IMR-90 (cell line): Measurements from ENCODE around the gene TBC1D16. TPM values are rescaled to one million over a fixed set of nuclear protein-coding genes. Genes with fewer than 3 reads are reported as not detected.

Source experiments
- ATAC-seq: fragments of 200-7000 bp; cut with Tn5 transposase; 2 replicates; pipeline ENCODE4 v1.9.1; 2020; ENCODE audit warnings: low read depth, mild to moderate bottlenecking, moderate library complexity
- BruUV-seq: library from RNA; stranded (reverse); fragments of 400-500 nt; replicated peaks from 2 replicates; lab custom pipeline; 2021; lab: Mats Ljungman, UMichigan
- CTCF ChIA-PET: fragments of 300-600 bp; formaldehyde crosslinking; extraction: SDS; loops from one replicate; lab custom pipeline; 2021; ENCODE audit warnings: antibody characterized with exemption; lab: Yijun Ruan, JAX
- POLR2A ChIA-PET: fragments of 300-600 bp; sonication (Branson Sonifier 250); formaldehyde crosslinking; loops from one replicate; lab custom pipeline; 2022; ENCODE audit warnings: antibody characterized with exemption; ENCODE audit not compliant: unreplicated experiment; lab: Charles Lee
- DNase-seq: peaks from one replicate; pipeline ENCODE4 v3.0.0; 2013
- H2AFZ ChIP-seq: replicated peaks from 2 replicates; pipeline ENCODE3; 2013; ENCODE audit warnings: low read length, mild to moderate bottlenecking; ENCODE audit not compliant: poor library complexity
- H2AK5ac ChIP-seq: 2 replicates; pipeline ENCODE4 v1.6.1; 2013; ENCODE audit warnings: low read depth, low read length, inconsistent platforms
- H2AK9ac ChIP-seq: replicated peaks from 2 replicates; pipeline ENCODE3; 2013; ENCODE audit warnings: mild to moderate bottlenecking, low read depth, low read length, moderate library complexity; ENCODE audit not compliant: poor library complexity
- H2BK120ac ChIP-seq: 2 replicates; pipeline ENCODE4 v1.6.1; 2013; ENCODE audit warnings: low read depth, low read length, inconsistent platforms
- H2BK15ac ChIP-seq: 3 replicates; pipeline ENCODE4 v1.6.1; 2013; ENCODE audit warnings: low read depth, low read length, inconsistent platforms
- H2BK20ac ChIP-seq: 2 replicates; pipeline ENCODE4 v1.6.1; 2013; ENCODE audit warnings: low read depth, mild to moderate bottlenecking, inconsistent platforms, low read length, moderate library complexity
- H2BK5ac ChIP-seq: 2 replicates; pipeline ENCODE4 v1.6.1; 2013; ENCODE audit warnings: mild to moderate bottlenecking, low read depth, low read length, inconsistent platforms; ENCODE audit not compliant: poor library complexity, severe bottlenecking
- H3K14ac ChIP-seq: replicated peaks from 2 replicates; pipeline ENCODE4 v1.6.1; 2013; ENCODE audit warnings: low read depth, low read length, inconsistent platforms
- H3K18ac ChIP-seq: 2 replicates; pipeline ENCODE4 v1.6.1; 2013; ENCODE audit warnings: low read depth, low read length, control low read depth
- H3K23ac ChIP-seq: 2 replicates; pipeline ENCODE4 v1.6.1; 2013; ENCODE audit warnings: low read depth, low read length, inconsistent platforms
- H3K27ac ChIP-seq: 2 replicates; pipeline ENCODE4 v1.5.1; 2013; ENCODE audit warnings: mild to moderate bottlenecking, control low read depth, low read length; ENCODE audit not compliant: insufficient read depth
- H3K27me3 ChIP-seq: 2 replicates; pipeline ENCODE4 v1.6.1; 2013; ENCODE audit warnings: low read length; ENCODE audit not compliant: control insufficient read depth, insufficient read depth
- H3K36me3 ChIP-seq: 2 replicates; pipeline ENCODE4 v1.6.1; 2013; ENCODE audit warnings: low read length, mixed read lengths; ENCODE audit not compliant: control insufficient read depth, insufficient read depth
- H3K4ac ChIP-seq: 2 replicates; pipeline ENCODE4 v1.6.1; 2013; ENCODE audit warnings: low read depth, low read length, inconsistent platforms
- H3K4me1 ChIP-seq: 2 replicates; pipeline ENCODE4 v1.6.1; 2013; ENCODE audit warnings: low read length, mixed read lengths; ENCODE audit not compliant: control insufficient read depth, insufficient read depth
- H3K4me2 ChIP-seq: 2 replicates; pipeline ENCODE4 v1.6.1; 2013; ENCODE audit warnings: low read depth, mild to moderate bottlenecking, control low read depth, low read length, moderate library complexity
- H3K4me3 ChIP-seq: 2 replicates; pipeline ENCODE4 v1.5.1; 2013; ENCODE audit warnings: low read depth, mild to moderate bottlenecking, control low read depth, low read length, moderate library complexity; ENCODE audit not compliant: insufficient read depth
- H3K56ac ChIP-seq: 2 replicates; pipeline ENCODE4 v1.6.1; 2013; ENCODE audit warnings: low read length, inconsistent platforms; ENCODE audit not compliant: insufficient read depth; ENCODE audit errors: extremely low read depth
- H3K79me1 ChIP-seq, 2 experiments: 2 replicates each; pipeline ENCODE4 v1.6.1; 2013; ENCODE audit warnings: low read length in 2 of 2, inconsistent platforms in 1 of 2, low read depth in 1 of 2
- H3K9ac ChIP-seq: 2 replicates; pipeline ENCODE4 v1.6.1; 2013; ENCODE audit warnings: low read depth, low read length, control low read depth
- H3K9me1 ChIP-seq: 2 replicates; pipeline ENCODE4 v1.6.1; 2013; ENCODE audit warnings: low read length, inconsistent platforms; ENCODE audit not compliant: insufficient read depth
- H3K9me3 ChIP-seq: 2 replicates; pipeline ENCODE4 v1.6.1; 2013; ENCODE audit warnings: low read length; ENCODE audit not compliant: control insufficient read depth, insufficient read depth
- H4K20me1 ChIP-seq: 2 replicates; pipeline ENCODE4 v1.6.1; 2013; ENCODE audit warnings: low read length, inconsistent platforms; ENCODE audit not compliant: insufficient read depth
- H4K5ac ChIP-seq: 2 replicates; pipeline ENCODE4 v1.6.1; 2013; ENCODE audit warnings: mild to moderate bottlenecking, low read depth, low read length, control low read depth
- H4K8ac ChIP-seq, 2 experiments: 2 replicates each; pipeline ENCODE4 v1.6.1; 2013; ENCODE audit warnings: low read depth in 2 of 2, low read length in 2 of 2, control low read depth in 1 of 2, inconsistent platforms in 1 of 2
- H4K91ac ChIP-seq: 2 replicates; pipeline ENCODE4 v1.6.1; 2013; ENCODE audit warnings: low read depth, low read length, inconsistent platforms; ENCODE audit not compliant: insufficient read depth
- CEBPB ChIP-seq: IDR thresholded peaks from 2 replicates; pipeline ENCODE4 v1.6.1; 2012; ENCODE audit warnings: low read depth, low read length, improper control_type of control experiment
- CHD1 ChIP-seq: IDR thresholded peaks from 2 replicates; pipeline ENCODE4 v1.6.1; 2012; ENCODE audit warnings: low read depth, low read length, improper control_type of control experiment
- FOS ChIP-seq: fragments of 150-350 bp; IDR thresholded peaks from 2 replicates; pipeline ENCODE4 v1.6.1; 2016; ENCODE audit warnings: low read depth, low read length
- MAZ ChIP-seq: IDR thresholded peaks from 2 replicates; pipeline ENCODE4 v1.6.1; 2012; ENCODE audit warnings: low read depth, mild to moderate bottlenecking, low read length, improper control_type of control experiment, moderate library complexity, borderline replicate concordance
- POLR2A ChIP-seq: IDR thresholded peaks from 2 replicates; pipeline ENCODE4 v1.6.1; 2012; ENCODE audit warnings: mild to moderate bottlenecking, low read depth, low read length
- RCOR1 ChIP-seq: IDR thresholded peaks from 2 replicates; pipeline ENCODE4 v1.6.1; 2012; ENCODE audit warnings: mild to moderate bottlenecking, low read length, improper control_type of control experiment; ENCODE audit not compliant: insufficient replicate concordance
- WGBS, 2 experiments: methylation state at CpG; one replicate each; pipeline versions ENCODE4 v1.1.5 to v1.1.7; 2013; ENCODE audit warnings: missing lambda C conversion rate in 2 of 2; ENCODE audit not compliant: insufficient read length in 1 of 2; ENCODE audit errors: extremely low coverage in 2 of 2; 5-methylcytosine and 5-hydroxymethylcytosine counted together
- dilution Hi-C: fragments of 300-500 bp; cut with HindIII; formaldehyde crosslinking; loops from one replicate; pipeline ENCODE4 v1.14.3; 2018; ENCODE audit warnings: low sequenced_read_pairs; ENCODE audit not compliant: unreplicated experiment
- in situ Hi-C: fragments of 300-500 bp; cut with MboI; formaldehyde crosslinking; loops from 3 replicates; pipeline ENCODE4 v1.14.3; 2019; ENCODE audit warnings: low sequenced_read_pairs, inconsistent platforms, mixed read lengths
- intact Hi-C: fragments of 100-400 bp; cut with micrococcal nuclease; formaldehyde crosslinking; loops from 2 replicates; pipeline ENCODE4 v1.10.0; 2022
- polyA plus RNA-seq, 3 experiments: library from polyadenylated mRNA; depleted of rRNA; stranded (reverse); fragments of >200 nt; gene quantifications; 2 replicates each; pipeline ENCODE4 v1.2.3, GENCODE V29; 2012; ENCODE audit warnings: low replicate concordance in 1 of 3
- total RNA-seq: library from RNA; depleted of rRNA; stranded (reverse); fragments of >200 nt; gene quantifications from 2 replicates; pipeline ENCODE4 v1.2.3, GENCODE V29; 2012

The TBC1D16 gene
- total and polyA plus RNA-seq, 2 of the 4 experiments (the other 2 are of a cell fraction): 10.1 to 16.7 TPM

DNA sequence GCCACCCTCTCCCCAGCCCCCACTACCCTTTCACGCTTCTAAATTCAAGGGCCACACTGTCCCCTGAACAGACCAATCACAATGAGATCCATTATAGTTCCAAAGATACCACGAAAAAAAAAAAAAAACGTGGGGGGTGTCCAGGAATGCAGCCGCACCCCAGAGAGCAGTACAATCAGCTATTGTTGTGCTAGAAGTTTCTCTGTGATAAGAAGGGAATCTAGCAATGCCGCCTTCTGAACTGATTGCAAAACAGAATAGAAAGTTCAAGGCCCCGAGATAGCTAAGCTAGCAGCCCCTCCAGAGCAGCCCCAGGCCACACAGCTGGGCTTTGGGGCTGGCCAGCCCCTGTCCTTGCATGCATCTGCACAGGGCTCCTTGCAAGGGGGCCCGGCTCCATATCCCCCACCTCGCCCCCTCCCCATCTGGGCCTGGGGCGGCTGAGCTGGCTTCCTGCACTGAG lies 109.5 kb downstream of the TBC1D16 start:
- DNase-seq (no peak), ATAC-seq (no peak)
- no peak overlapping the region for H2BK120ac ChIP-seq
- no peak overlapping the region for H4K8ac ChIP-seq
- no peak overlapping the region for H4K5ac ChIP-seq
- 45% methylated on average over 4 of the region's 9 CpGs; no CpG with 5 or more reads in 1 of the 2 experiments for WGBS, 2 experiments
- H2AK5ac ChIP-seq: no peak overlapping the region
- TF ChIP-seq MAZ: no peak
- no peak for TF ChIP-seq CHD1
- no peak for TF ChIP-seq RCOR1
- no peak for TF ChIP-seq POLR2A
- TF ChIP-seq CEBPB: no peak
- no peak for TF ChIP-seq FOS
- no peak overlapping the region for H3K4me3 ChIP-seq
- no peak overlapping the region for H3K9ac ChIP-seq
- peaks cover 61% of the 10 kb centered on the region for H3K27me3 ChIP-seq
- no peak overlapping the region for H3K27ac ChIP-seq
- H3K23ac ChIP-seq: no peak overlapping the region
- no peak overlapping the region for H2AFZ ChIP-seq
- BruUV-seq: no TSS peak
- no peaks in the 10 kb centered on the region for H3K9me3 ChIP-seq
- POLR2A ChIA-PET: no interaction called here
- no peaks in the 10 kb centered on the region for H3K4me1 ChIP-seq
- dilution Hi-C loops (no loop called here), intact Hi-C loops (no loop called here), in situ Hi-C loops (no loop called here)
- H2BK5ac ChIP-seq: no peak overlapping the region
- H2AK9ac ChIP-seq: no peak overlapping the region
- H3K14ac ChIP-seq: no peak overlapping the region
- H3K79me1 ChIP-seq: no peaks in the 10 kb centered on the region
- H3K36me3 ChIP-seq: no peaks in the 10 kb centered on the region
- CTCF ChIA-PET: interaction anchor here (0.6 kb wide), 2 partner anchors 181 to 534 kb away, joined by 3 to 5 read pairs; no protein-coding TSS in a partner anchor
- no peaks in the 10 kb centered on the region for H4K20me1 ChIP-seq
- H4K91ac ChIP-seq: no peak overlapping the region
- no peak overlapping the region for H2BK15ac ChIP-seq
- H3K56ac ChIP-seq: no peak overlapping the region
- H3K9me1 ChIP-seq: no peaks in the 10 kb centered on the region
- H3K4me2 ChIP-seq: no peak overlapping the region
- H3K4ac ChIP-seq: no peak overlapping the region
- no peak overlapping the region for H2BK20ac ChIP-seq
- H3K18ac ChIP-seq: no peak overlapping the region
